SK-N-SH (cell line): ENCODE data around the gene THAP7. TPM values are rescaled to one million over a fixed set of nuclear protein-coding genes. Genes with fewer than 3 reads are reported as not detected.
A peak's percentile ranks its signal among the peaks of the same experiment; 100 is the strongest.

Experiments
- CTCF ChIA-PET: fragments of 300-600, 350-600 bp; formaldehyde crosslinking; extraction: SDS; loops from one replicate; lab custom pipeline; 2021; lab: Yijun Ruan, JAX
- POLR2A ChIA-PET: fragments of 350-600 bp; sonication (Branson Sonifier 250); formaldehyde crosslinking; extraction: SDS; loops from one replicate; lab custom pipeline; 2020; ENCODE audit warnings: antibody characterized with exemption, inconsistent platforms; lab: Yijun Ruan, JAX
- DNase-seq: peaks from one replicate; pipeline ENCODE4 v3.0.0; 2012
- H2AFZ ChIP-seq: fragments of 200-600 bp; sonication (generic); 2 replicates; pipeline ENCODE4 v1.8.1; 2016; ENCODE audit warnings: antibody characterized with exemption, mild to moderate bottlenecking, low read depth
- H3F3A ChIP-seq: fragments of 200-600 bp; sonication (generic); replicated peaks from 2 replicates; pipeline ENCODE3; 2016; ENCODE audit warnings: antibody characterized with exemption, mild to moderate bottlenecking; ENCODE audit not compliant: insufficient read depth
- H3K27ac ChIP-seq, 2 experiments: fragments of 200-500 bp in 1 of 2; fragments of 200-600 bp in 1 of 2; sonication (Bioruptor generic) in 1 of 2; sonication (generic), shearing (Covaris generic) in 1 of 2; 2 replicates each; pipeline versions ENCODE4 v1.5.1 to v1.6.1; 2014 to 2016; ENCODE audit warnings: low read depth in 2 of 2, inconsistent platforms in 1 of 2, low read length in 1 of 2, mild to moderate bottlenecking in 1 of 2, mixed read lengths in 1 of 2
- H3K27me3 ChIP-seq: fragments of 200-600 bp; sonication (generic), shearing (Covaris generic); 2 replicates; pipeline ENCODE4 v1.6.1; 2016; ENCODE audit warnings: mixed run types; ENCODE audit not compliant: insufficient read depth
- H3K36me3 ChIP-seq, 2 experiments: fragments of 200-500 bp in 1 of 2; fragments of 200-600 bp in 1 of 2; sonication (Bioruptor generic) in 1 of 2; sonication (generic) in 1 of 2; replicated peaks in 1 of 2; 2 replicates each; pipeline versions ENCODE3 to v1.5.1; 2014 to 2016; ENCODE audit warnings: low read length in 1 of 2, mild to moderate bottlenecking in 1 of 2; ENCODE audit not compliant: insufficient read depth in 2 of 2, control insufficient read depth in 1 of 2
- H3K4me1 ChIP-seq, 2 experiments: fragments of 200-500 bp in 1 of 2; fragments of 200-600 bp in 1 of 2; sonication (Bioruptor generic) in 1 of 2; sonication (generic), shearing (Covaris generic) in 1 of 2; 2 replicates each; pipeline versions ENCODE4 v1.5.1 to v1.6.1; 2014 to 2016; ENCODE audit warnings: low read depth in 1 of 2, low read length in 1 of 2, mixed run types in 1 of 2; ENCODE audit not compliant: insufficient read depth in 2 of 2, control insufficient read depth in 1 of 2
- H3K4me2 ChIP-seq: fragments of 200-600 bp; sonication (generic), shearing (Covaris generic); 2 replicates; pipeline ENCODE4 v1.6.1; 2017; ENCODE audit warnings: mixed run types
- H3K4me3 ChIP-seq, 2 experiments: fragments of 200-500 bp in 1 of 2; fragments of 200-600 bp in 1 of 2; sonication (Bioruptor generic) in 1 of 2; sonication (generic), shearing (Covaris generic) in 1 of 2; 2 replicates each; pipeline versions ENCODE4 v1.5.1 to v1.8.1; 2014 to 2016; ENCODE audit warnings: low read depth in 2 of 2, inconsistent platforms in 1 of 2, low read length in 1 of 2, mild to moderate bottlenecking in 1 of 2, mixed read lengths in 1 of 2, moderate library complexity in 1 of 2
- H3K79me2 ChIP-seq: fragments of 200-600 bp; sonication (generic); 2 replicates; pipeline ENCODE4 v1.8.1; 2017; ENCODE audit warnings: mild to moderate bottlenecking; ENCODE audit not compliant: insufficient read depth
- H3K9ac ChIP-seq: fragments of 200-600 bp; sonication (generic); 2 replicates; pipeline ENCODE4 v1.6.1; 2017; ENCODE audit warnings: mixed run types
- H3K9me2 ChIP-seq: fragments of 200-600 bp; sonication (generic); 2 replicates; pipeline ENCODE4 v1.6.1; 2017; ENCODE audit warnings: mixed run types
- H3K9me3 ChIP-seq: fragments of 200-600 bp; sonication (generic); 2 replicates; pipeline ENCODE4 v1.6.1; 2017; ENCODE audit warnings: mixed run types, mild to moderate bottlenecking, moderate library complexity
- H4K20me1 ChIP-seq: fragments of 200-600 bp; sonication (generic); 2 replicates; pipeline ENCODE4 v1.6.1; 2017; ENCODE audit warnings: mild to moderate bottlenecking, mixed run types; ENCODE audit not compliant: insufficient read depth
- CHD2 ChIP-seq: fragments of 150-350 bp; IDR thresholded peaks from 2 replicates; pipeline ENCODE4 v1.6.1; 2018; ENCODE audit warnings: low read length; ENCODE audit not compliant: partially characterized antibody
- FOXM1 ChIP-seq: IDR thresholded peaks from 2 replicates; pipeline ENCODE4 v1.4.0; 2012; ENCODE audit warnings: low read depth, mild to moderate bottlenecking
- GATA2 ChIP-seq: sonication (generic); formaldehyde crosslinking; IDR thresholded peaks from 2 replicates; pipeline ENCODE4 v1.5.0; 2020; ENCODE audit warnings: mild to moderate bottlenecking, missing genetic modification reagents
- MEF2A ChIP-seq: IDR thresholded peaks from 2 replicates; pipeline ENCODE4 v1.4.0; 2012; ENCODE audit warnings: low read depth, borderline replicate concordance
- MXI1 ChIP-seq: IDR thresholded peaks from 2 replicates; pipeline ENCODE4 v1.6.1; 2012; ENCODE audit warnings: mild to moderate bottlenecking, low read depth, low read length, improper control_type of control experiment
- NFIC ChIP-seq: IDR thresholded peaks from 2 replicates; pipeline ENCODE4 v1.4.0; 2012; ENCODE audit warnings: borderline replicate concordance
- POLR2AphosphoS5 ChIP-seq: IDR thresholded peaks from 2 replicates; pipeline ENCODE4 v1.6.1; 2012; ENCODE audit warnings: low read depth, low read length
- RAD21 ChIP-seq: IDR thresholded peaks from 2 replicates; pipeline ENCODE4 v1.6.1; 2012; ENCODE audit warnings: mild to moderate bottlenecking, low read length
- RCOR1 ChIP-seq: fragments of 150-350 bp; IDR thresholded peaks from 2 replicates; pipeline ENCODE4 v1.6.1; 2017; ENCODE audit warnings: antibody characterized with exemption, low read length
- RFX5 ChIP-seq: IDR thresholded peaks from 2 replicates; pipeline ENCODE4 v1.6.1; 2012; ENCODE audit warnings: mild to moderate bottlenecking, improper control_type of control experiment, low read length
- RXRA ChIP-seq: IDR thresholded peaks from 2 replicates; pipeline ENCODE4 v1.4.0; 2012; ENCODE audit warnings: low read depth, mild to moderate bottlenecking, borderline replicate concordance
- TAF1 ChIP-seq: IDR thresholded peaks from 2 replicates; pipeline ENCODE4 v1.6.1; 2012; ENCODE audit warnings: low read depth, mild to moderate bottlenecking, low read length, moderate library complexity, borderline replicate concordance
- TEAD4 ChIP-seq: IDR thresholded peaks from 2 replicates; pipeline ENCODE4 v1.4.0; 2012; ENCODE audit warnings: mild to moderate bottlenecking, borderline replicate concordance; ENCODE audit not compliant: insufficient read depth
- WGBS: methylation state at CpG from one replicate; pipeline ENCODE4 v1.1.6; 2017; ENCODE audit warnings: low lambda C conversion rate; 5-methylcytosine and 5-hydroxymethylcytosine counted together
- polyA plus RNA-seq, 3 experiments: library from polyadenylated mRNA; depleted of rRNA; stranded (reverse); fragments of >200 nt; gene quantifications; 2 replicates each; pipeline ENCODE4 v1.2.3, GENCODE V29; 2012
- TF ChIP-seq, protein P1 (sequence below): IDR thresholded peaks from 2 replicates; pipeline ENCODE4; 2012
- TF ChIP-seq, protein P2 (sequence below): IDR thresholded peaks from 2 replicates; pipeline ENCODE4 v1.4.0; 2012; ENCODE audit warnings: low read depth, borderline replicate concordance
- TF ChIP-seq, protein P3 (sequence below): fragments of 200-600 bp; sonication (generic); IDR thresholded peaks from 2 replicates; pipeline ENCODE4 v1.6.1; 2017; ENCODE audit warnings: antibody characterized with exemption, mild to moderate bottlenecking, moderate library complexity
- TF ChIP-seq, protein P4 (sequence below): fragments of 150-350 bp; IDR thresholded peaks from 2 replicates; pipeline ENCODE4 v1.6.1; 2017; ENCODE audit warnings: antibody characterized with exemption, low read length, low read depth, borderline replicate concordance
- TF ChIP-seq, protein P5 (sequence below): IDR thresholded peaks from 2 replicates; pipeline ENCODE4 v1.4.0; 2012; ENCODE audit warnings: low read depth, borderline replicate concordance

THAP7 gene
- polyA plus RNA-seq, 1 of the 3 experiments (the other 2 are of a cell fraction): 32.0 TPM

DNA sequence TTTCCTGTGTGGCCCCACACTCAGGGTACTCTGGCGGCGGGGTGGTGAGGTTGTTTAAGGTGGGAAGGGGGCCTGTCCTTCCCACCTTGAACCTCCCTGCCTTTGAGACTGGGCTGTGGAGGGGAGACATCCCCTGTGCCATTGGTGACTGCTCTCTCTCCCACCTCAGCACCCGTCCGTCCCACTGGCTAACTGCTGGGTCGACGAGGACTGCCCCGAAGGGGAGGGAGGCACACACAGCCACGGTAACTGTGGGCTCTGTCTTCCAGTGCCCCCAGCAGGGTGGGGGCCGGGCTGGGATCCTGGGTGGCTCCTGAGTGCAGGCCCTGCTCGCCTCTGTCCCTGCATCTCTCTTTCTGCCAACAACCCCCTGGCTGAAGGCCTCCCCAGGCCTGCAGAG is 20.6 kb upstream of the THAP7 start (continued):
- TF ChIP-seq POLR2AphosphoS5 (no peak), TEAD4 (no peak), RFX5 (no peak), FOXM1 (no peak), TAF1 (no peak), CHD2 (no peak), GATA2 (no peak), RXRA (no peak)

DNA sequence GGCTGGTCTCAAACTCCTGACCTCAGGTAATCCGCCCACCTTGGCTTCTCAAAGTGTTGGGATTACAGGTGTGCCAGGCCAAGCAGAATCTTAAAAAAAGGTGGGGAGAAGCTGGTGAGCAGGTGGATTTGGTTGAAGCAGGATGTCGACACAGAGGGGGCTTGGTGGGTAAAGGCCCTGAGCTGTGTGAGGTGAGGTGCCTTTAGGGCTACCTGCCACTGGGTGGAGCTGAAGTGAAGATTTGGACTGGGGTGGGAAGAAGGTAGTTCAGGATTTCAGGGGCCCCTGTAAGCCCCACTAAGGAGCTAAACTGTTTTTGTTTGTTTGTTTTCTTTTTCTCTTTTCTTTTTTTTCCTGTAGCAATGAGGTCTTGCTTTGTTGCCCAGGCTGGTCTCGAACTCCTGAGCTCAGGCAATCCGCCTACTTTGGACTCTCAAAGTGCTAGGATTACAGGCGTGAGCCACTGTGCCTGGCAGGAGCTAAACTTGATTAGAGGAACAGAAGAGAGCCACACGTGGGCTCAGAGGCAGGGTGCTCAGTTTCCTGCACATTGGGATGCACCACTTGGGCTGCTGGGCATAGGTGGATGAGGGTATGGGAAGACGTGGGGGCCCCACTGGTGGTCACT is 19.0 kb upstream of the THAP7 start:
- Histone ChIP-seq H3K79me2 (no peaks in the 10 kb centered on the region), H3K4me2 (no peak overlapping the region), H4K20me1 (no peaks in the 10 kb centered on the region), H3K4me1 (peaks cover 1 to 27% of the 10 kb centered on the region in 2 experiments; a peak in 1 of 4 replicates), H3K9me2 (no peaks in the 10 kb centered on the region), H3K27me3 (no peaks in the 10 kb centered on the region), H3K9ac (no peak overlapping the region), H2AFZ (no peak overlapping the region), H3K4me3 (no peak overlapping the region), H3K36me3 (no peaks in the 10 kb centered on the region), H3K9me3 (no peaks in the 10 kb centered on the region), H3K27ac (no peak overlapping the region), H3F3A (no peaks in the 10 kb centered on the region)
- ChIA-PET POLR2A (interaction anchor here (1.2 kb wide), 1 partner anchor 25 kb away, joined by 3 read pairs; the partner anchor contains the start of gene LRRC74B), CTCF (interaction anchor here (0.9 to 1.7 kb wide), 8 partner anchors 8 to 84 kb away, joined by 3 to 5 read pairs (median 4); partner anchors contain the start of gene SLC7A4)
- TF ChIP-seq, protein P1, sequence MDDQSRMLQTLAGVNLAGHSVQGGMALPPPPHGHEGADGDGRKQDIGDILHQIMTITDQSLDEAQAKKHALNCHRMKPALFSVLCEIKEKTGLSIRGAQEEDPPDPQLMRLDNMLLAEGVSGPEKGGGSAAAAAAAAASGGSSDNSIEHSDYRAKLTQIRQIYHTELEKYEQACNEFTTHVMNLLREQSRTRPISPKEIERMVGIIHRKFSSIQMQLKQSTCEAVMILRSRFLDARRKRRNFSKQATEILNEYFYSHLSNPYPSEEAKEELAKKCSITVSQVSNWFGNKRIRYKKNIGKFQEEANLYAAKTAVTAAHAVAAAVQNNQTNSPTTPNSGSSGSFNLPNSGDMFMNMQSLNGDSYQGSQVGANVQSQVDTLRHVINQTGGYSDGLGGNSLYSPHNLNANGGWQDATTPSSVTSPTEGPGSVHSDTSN: no peak
- TF ChIP-seq, protein P2, sequence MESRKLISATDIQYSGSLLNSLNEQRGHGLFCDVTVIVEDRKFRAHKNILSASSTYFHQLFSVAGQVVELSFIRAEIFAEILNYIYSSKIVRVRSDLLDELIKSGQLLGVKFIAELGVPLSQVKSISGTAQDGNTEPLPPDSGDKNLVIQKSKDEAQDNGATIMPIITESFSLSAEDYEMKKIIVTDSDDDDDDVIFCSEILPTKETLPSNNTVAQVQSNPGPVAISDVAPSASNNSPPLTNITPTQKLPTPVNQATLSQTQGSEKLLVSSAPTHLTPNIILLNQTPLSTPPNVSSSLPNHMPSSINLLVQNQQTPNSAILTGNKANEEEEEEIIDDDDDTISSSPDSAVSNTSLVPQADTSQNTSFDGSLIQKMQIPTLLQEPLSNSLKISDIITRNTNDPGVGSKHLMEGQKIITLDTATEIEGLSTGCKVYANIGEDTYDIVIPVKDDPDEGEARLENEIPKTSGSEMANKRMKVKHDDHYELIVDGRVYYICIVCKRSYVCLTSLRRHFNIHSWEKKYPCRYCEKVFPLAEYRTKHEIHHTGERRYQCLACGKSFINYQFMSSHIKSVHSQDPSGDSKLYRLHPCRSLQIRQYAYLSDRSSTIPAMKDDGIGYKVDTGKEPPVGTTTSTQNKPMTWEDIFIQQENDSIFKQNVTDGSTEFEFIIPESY: no peak
- TF ChIP-seq MXI1 (no peak), NFIC (no peak), RCOR1 (no peak), MEF2A (no peak), RAD21 (peak; percentile 56)
- TF ChIP-seq, protein P3, sequence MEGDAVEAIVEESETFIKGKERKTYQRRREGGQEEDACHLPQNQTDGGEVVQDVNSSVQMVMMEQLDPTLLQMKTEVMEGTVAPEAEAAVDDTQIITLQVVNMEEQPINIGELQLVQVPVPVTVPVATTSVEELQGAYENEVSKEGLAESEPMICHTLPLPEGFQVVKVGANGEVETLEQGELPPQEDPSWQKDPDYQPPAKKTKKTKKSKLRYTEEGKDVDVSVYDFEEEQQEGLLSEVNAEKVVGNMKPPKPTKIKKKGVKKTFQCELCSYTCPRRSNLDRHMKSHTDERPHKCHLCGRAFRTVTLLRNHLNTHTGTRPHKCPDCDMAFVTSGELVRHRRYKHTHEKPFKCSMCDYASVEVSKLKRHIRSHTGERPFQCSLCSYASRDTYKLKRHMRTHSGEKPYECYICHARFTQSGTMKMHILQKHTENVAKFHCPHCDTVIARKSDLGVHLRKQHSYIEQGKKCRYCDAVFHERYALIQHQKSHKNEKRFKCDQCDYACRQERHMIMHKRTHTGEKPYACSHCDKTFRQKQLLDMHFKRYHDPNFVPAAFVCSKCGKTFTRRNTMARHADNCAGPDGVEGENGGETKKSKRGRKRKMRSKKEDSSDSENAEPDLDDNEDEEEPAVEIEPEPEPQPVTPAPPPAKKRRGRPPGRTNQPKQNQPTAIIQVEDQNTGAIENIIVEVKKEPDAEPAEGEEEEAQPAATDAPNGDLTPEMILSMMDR: peak; percentile 52
- TF ChIP-seq, protein P4, sequence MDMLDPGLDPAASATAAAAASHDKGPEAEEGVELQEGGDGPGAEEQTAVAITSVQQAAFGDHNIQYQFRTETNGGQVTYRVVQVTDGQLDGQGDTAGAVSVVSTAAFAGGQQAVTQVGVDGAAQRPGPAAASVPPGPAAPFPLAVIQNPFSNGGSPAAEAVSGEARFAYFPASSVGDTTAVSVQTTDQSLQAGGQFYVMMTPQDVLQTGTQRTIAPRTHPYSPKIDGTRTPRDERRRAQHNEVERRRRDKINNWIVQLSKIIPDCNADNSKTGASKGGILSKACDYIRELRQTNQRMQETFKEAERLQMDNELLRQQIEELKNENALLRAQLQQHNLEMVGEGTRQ: no peak
- TF ChIP-seq, protein P5, sequence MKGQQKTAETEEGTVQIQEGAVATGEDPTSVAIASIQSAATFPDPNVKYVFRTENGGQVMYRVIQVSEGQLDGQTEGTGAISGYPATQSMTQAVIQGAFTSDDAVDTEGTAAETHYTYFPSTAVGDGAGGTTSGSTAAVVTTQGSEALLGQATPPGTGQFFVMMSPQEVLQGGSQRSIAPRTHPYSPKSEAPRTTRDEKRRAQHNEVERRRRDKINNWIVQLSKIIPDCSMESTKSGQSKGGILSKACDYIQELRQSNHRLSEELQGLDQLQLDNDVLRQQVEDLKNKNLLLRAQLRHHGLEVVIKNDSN: no peak
- 69% methylated on average over 7 of the region's 7 CpGs for WGBS
- peak; percentile 71 for DNase-seq
